Measurements from ENCODE around the gene ARHGAP30. TPM values are rescaled to one million over a fixed set of nuclear protein-coding genes. Genes with fewer than 3 reads are reported as not detected.

The ARHGAP30 gene
- total and polyA plus RNA-seq, 8 donors, result 2.6 to 28.6 (median 6.5) TPM

GRCh38 chr1:161061419-161061818 lies 8.3 kb downstream of the ARHGAP30 start:
- DNase-seq, result no peak
- TF ChIP-seq, protein P1, sequence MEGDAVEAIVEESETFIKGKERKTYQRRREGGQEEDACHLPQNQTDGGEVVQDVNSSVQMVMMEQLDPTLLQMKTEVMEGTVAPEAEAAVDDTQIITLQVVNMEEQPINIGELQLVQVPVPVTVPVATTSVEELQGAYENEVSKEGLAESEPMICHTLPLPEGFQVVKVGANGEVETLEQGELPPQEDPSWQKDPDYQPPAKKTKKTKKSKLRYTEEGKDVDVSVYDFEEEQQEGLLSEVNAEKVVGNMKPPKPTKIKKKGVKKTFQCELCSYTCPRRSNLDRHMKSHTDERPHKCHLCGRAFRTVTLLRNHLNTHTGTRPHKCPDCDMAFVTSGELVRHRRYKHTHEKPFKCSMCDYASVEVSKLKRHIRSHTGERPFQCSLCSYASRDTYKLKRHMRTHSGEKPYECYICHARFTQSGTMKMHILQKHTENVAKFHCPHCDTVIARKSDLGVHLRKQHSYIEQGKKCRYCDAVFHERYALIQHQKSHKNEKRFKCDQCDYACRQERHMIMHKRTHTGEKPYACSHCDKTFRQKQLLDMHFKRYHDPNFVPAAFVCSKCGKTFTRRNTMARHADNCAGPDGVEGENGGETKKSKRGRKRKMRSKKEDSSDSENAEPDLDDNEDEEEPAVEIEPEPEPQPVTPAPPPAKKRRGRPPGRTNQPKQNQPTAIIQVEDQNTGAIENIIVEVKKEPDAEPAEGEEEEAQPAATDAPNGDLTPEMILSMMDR (IDR thresholded peaks at IDR 0.05), result no peak
- TF ChIP-seq EP300 (IDR thresholded peaks at IDR 0.05) (no peak), POLR2AphosphoS5 (IDR thresholded peaks at IDR 0.05) (no peak), POLR2A (IDR thresholded peaks at IDR 0.05) (no peak)
- Histone ChIP-seq H3K27me3 (peaks cover 0 to 11% (median 0%) of the 10 kb centered on the region in 3 donors), H3K4me1 (peaks cover 0 to 4% (median 0%) of the 10 kb centered on the region in 4 donors), H3K27ac (no peak overlapping the region), H3K9me3 (no peaks in the 10 kb centered on the region), H3K4me3 (no peak overlapping the region), H3K36me3 (peaks cover 0 to 4% (median 0%) of the 10 kb centered on the region in 4 donors)
- WGBS, 5 donors, result 92 to 95% (median 93%) methylated on average over 4 of the region's 4 CpGs
- intact Hi-C loops (cut with DNase I; ENCODE audit: low total_unique reads), result no loop called here

- Histone ChIP-seq H3K27ac (no peak overlapping the region), H3K4me3 (no peak overlapping the region), H3K9me3 (no peaks in the 10 kb centered on the region), H3K4me1 (no peaks in the 10 kb centered on the region), H3K27me3 (peaks cover 0 to 27% (median 0%) of the 10 kb centered on the region in 3 donors), H3K36me3 (peaks cover 0 to 11% (median 4%) of the 10 kb centered on the region in 4 donors)
- no peak for DNase-seq
- TF ChIP-seq, protein P1 (IDR thresholded peaks at IDR 0.05), result no peak
- TF ChIP-seq EP300 (IDR thresholded peaks at IDR 0.05) (no peak), POLR2AphosphoS5 (IDR thresholded peaks at IDR 0.05) (no peak), POLR2A (IDR thresholded peaks at IDR 0.05) (no peak)
- 43 to 72% (median 59%) methylated on average over 6 of the region's 6 CpGs for WGBS, 5 donors
- intact Hi-C loops (cut with DNase I; ENCODE audit: low total_unique reads), result no loop called here
Measured at GRCh38 chr1:161059293-161059692, 10.4 kb downstream of the ARHGAP30 start.

- DNase-seq, result no peak
Measured at GRCh38 chr1:161054805-161055204, 14.9 kb downstream of the ARHGAP30 start.

DNA sequence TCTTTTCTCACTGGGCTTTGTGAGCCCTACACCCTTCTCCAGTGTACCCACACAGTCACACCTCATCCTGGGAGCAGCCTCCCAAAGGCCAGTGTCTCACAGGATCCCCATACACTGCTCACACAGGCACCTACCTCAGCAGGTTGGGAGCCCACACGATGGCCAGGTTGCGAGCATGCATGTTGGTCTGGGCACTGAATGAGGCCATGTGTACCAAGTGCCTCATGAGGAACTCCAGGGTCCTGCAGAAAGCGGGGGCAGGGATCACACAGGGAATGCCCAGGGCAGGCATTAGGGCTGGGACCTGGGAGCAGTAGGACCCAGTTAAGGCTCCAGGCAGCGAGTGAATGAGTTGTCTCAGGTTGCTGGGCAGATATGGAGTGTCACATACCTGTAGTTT lies 15.5 kb downstream of the ARHGAP30 start:
- DNase-seq, result no peak
- WGBS, 5 donors, result 80 to 93% (median 83%) methylated on average over 4 of the region's 4 CpGs

More at GRCh38 chr1:161054805-161055204, 14.9 kb downstream of the ARHGAP30 start:
- intact Hi-C loops (cut with DNase I; ENCODE audit: low total_unique reads), result no loop called here
- H3K4me3 ChIP-seq, result no peak overlapping the region
- WGBS, 5 donors, result 75 to 90% (median 86%) methylated on average over 7 of the region's 7 CpGs
- no peak overlapping the region for H3K27ac ChIP-seq
- H3K9me3 ChIP-seq, result no peaks in the 10 kb centered on the region
- H3K27me3 ChIP-seq, result peaks cover 0 to 23% (median 0%) of the 10 kb centered on the region in 3 donors
- H3K36me3 ChIP-seq, result peaks cover 0 to 50% (median 24%) of the 10 kb centered on the region in 4 donors
- H3K4me1 ChIP-seq, result no peaks in the 10 kb centered on the region
- no peak for TF ChIP-seq POLR2A (IDR thresholded peaks at IDR 0.05)

More for the DNA sequence above, 15.5 kb downstream of the ARHGAP30 start:
- Histone ChIP-seq H3K9me3 (peaks cover 0 to 4% (median 0%) of the 10 kb centered on the region in 4 donors), H3K4me3 (no peak overlapping the region), H3K4me1 (no peaks in the 10 kb centered on the region), H3K27me3 (peaks cover 0 to 23% (median 0%) of the 10 kb centered on the region in 3 donors), H3K27ac (no peak overlapping the region), H3K36me3 (peaks cover 0 to 55% (median 27%) of the 10 kb centered on the region in 4 donors)
- TF ChIP-seq EP300 (IDR thresholded peaks at IDR 0.05), result no peak
- TF ChIP-seq POLR2A (IDR thresholded peaks at IDR 0.05), result no peak
- TF ChIP-seq, protein P1 (IDR thresholded peaks at IDR 0.05), result no peak
- TF ChIP-seq POLR2AphosphoS5 (IDR thresholded peaks at IDR 0.05), result no peak
- intact Hi-C loops (cut with DNase I; ENCODE audit: low total_unique reads), result no loop called here
